Activated T-helper 2 cell treated with anti-CD3 and anti-CD28 coated beads, Interferon-gamma antibody, Interleukin-2, Interleukin-4, amounts not matched to agents 10 μg/mL and 5 μg/mL and 100 μg/mL, durations not matched to agents 14 hours and 24 hours and 36 hours (primary cell): ENCODE results near the gene DST. TPM values are rescaled to one million over a fixed set of nuclear protein-coding genes. Genes with fewer than 3 reads are reported as not detected.

Source experiments
- DNase-seq: peaks from one replicate; pipeline ENCODE4 v3.0.0; 2021; ENCODE audit warnings: low spot score
- H3K27ac Mint-ChIP-seq: one replicate; pipeline ENCODE4 v1.8.0; 2021; ENCODE audit warnings: mixed read lengths
- H3K27me3 Mint-ChIP-seq: one replicate; pipeline ENCODE4 v1.8.0; 2021; ENCODE audit warnings: low read depth, mixed read lengths
- H3K36me3 Mint-ChIP-seq: one replicate; pipeline ENCODE4 v1.8.0; 2021; ENCODE audit warnings: low read depth, mixed read lengths
- H3K4me1 Mint-ChIP-seq: one replicate; pipeline ENCODE4 v1.8.0; 2021; ENCODE audit warnings: low read depth, mixed read lengths
- H3K4me3 Mint-ChIP-seq: one replicate; pipeline ENCODE4 v1.8.0; 2021; ENCODE audit warnings: low read depth, mild to moderate bottlenecking, moderate library complexity, mixed read lengths
- H3K9me3 Mint-ChIP-seq: one replicate; pipeline ENCODE4 v1.8.0; 2021; ENCODE audit warnings: mixed read lengths
- intact Hi-C: fragments of 100-400 bp; cut with micrococcal nuclease; formaldehyde crosslinking; loops from one replicate; pipeline ENCODE4 v1.15.1; 2023
- total RNA-seq: library from RNA; stranded (reverse); gene quantifications from 2 replicates; pipeline ENCODE4 v1.2.3, GENCODE V29; 2022

DST gene
- total RNA-seq, 1 donor from 2014 or later, result 7.2 TPM

- no peaks in the 10 kb centered on the region for H3K36me3 Mint-ChIP-seq
- H3K9me3 Mint-ChIP-seq, result no peaks in the 10 kb centered on the region
- no peak for DNase-seq
- no peaks in the 10 kb centered on the region for H3K27me3 Mint-ChIP-seq
- no peak overlapping the region for H3K4me3 Mint-ChIP-seq
- H3K27ac Mint-ChIP-seq, result no peak overlapping the region
- intact Hi-C loops, result no loop called here
- H3K4me1 Mint-ChIP-seq, result no peaks in the 10 kb centered on the region
These were observed 211.8 kb downstream of the DST start for GRCh38 chr6:56430629-56431600.

- Mint-ChIP-seq H3K4me3 (no peak overlapping the region), H3K27ac (no peak overlapping the region), H3K9me3 (no peaks in the 10 kb centered on the region), H3K36me3 (no peaks in the 10 kb centered on the region), H3K4me1 (no peaks in the 10 kb centered on the region), H3K27me3 (peaks cover 3% of the 10 kb centered on the region)
- intact Hi-C loops, result no loop called here
- DNase-seq, result no peak
These were observed 218.1 kb downstream of the DST start for GRCh38 chr6:56424542-56425083.

- no peak for DNase-seq
- Mint-ChIP-seq H3K27ac (no peak overlapping the region), H3K36me3 (no peaks in the 10 kb centered on the region), H3K4me1 (no peaks in the 10 kb centered on the region), H3K4me3 (no peak overlapping the region), H3K9me3 (no peaks in the 10 kb centered on the region), H3K27me3 (peaks cover 3% of the 10 kb centered on the region)
- intact Hi-C loops, result no loop called here
These were observed 218.6 kb downstream of the DST start for GRCh38 chr6:56424064-56424463.

GRCh38 chr6:56420296-56420695, 222.4 kb downstream of the DST start:
- no peak overlapping the region for H3K27ac Mint-ChIP-seq
- H3K36me3 Mint-ChIP-seq, result no peaks in the 10 kb centered on the region
- H3K27me3 Mint-ChIP-seq, result peaks cover 3% of the 10 kb centered on the region
- no peak for DNase-seq
- no peak overlapping the region for H3K4me3 Mint-ChIP-seq
- no peaks in the 10 kb centered on the region for H3K9me3 Mint-ChIP-seq
- intact Hi-C loops, result no loop called here
- no peaks in the 10 kb centered on the region for H3K4me1 Mint-ChIP-seq

GRCh38 chr6:56419191-56419590, 223.5 kb downstream of the DST start:
- no peak overlapping the region for H3K27ac Mint-ChIP-seq
- no peaks in the 10 kb centered on the region for H3K36me3 Mint-ChIP-seq
- DNase-seq, result no peak
- peaks cover 1% of the 10 kb centered on the region for H3K27me3 Mint-ChIP-seq
- intact Hi-C loops, result no loop called here
- H3K9me3 Mint-ChIP-seq, result no peaks in the 10 kb centered on the region
- no peaks in the 10 kb centered on the region for H3K4me1 Mint-ChIP-seq
- H3K4me3 Mint-ChIP-seq, result no peak overlapping the region

- Mint-ChIP-seq H3K4me1 (no peaks in the 10 kb centered on the region), H3K9me3 (no peaks in the 10 kb centered on the region), H3K27me3 (peaks cover 1% of the 10 kb centered on the region), H3K27ac (no peak overlapping the region), H3K4me3 (no peak overlapping the region), H3K36me3 (no peaks in the 10 kb centered on the region)
- intact Hi-C loops, result no loop called here
- no peak for DNase-seq
These were observed 224.9 kb downstream of the DST start for GRCh38 chr6:56417823-56418222.

- Mint-ChIP-seq H3K27me3 (peaks cover under 1% of the 10 kb centered on the region), H3K4me3 (no peak overlapping the region), H3K4me1 (no peaks in the 10 kb centered on the region), H3K27ac (no peak overlapping the region), H3K36me3 (no peaks in the 10 kb centered on the region), H3K9me3 (no peaks in the 10 kb centered on the region)
- intact Hi-C loops, result no loop called here
- DNase-seq, result no peak
These were observed 226.4 kb downstream of the DST start for GRCh38 chr6:56416247-56416646.

- intact Hi-C loops, result no loop called here
- no peaks in the 10 kb centered on the region for H3K9me3 Mint-ChIP-seq
- DNase-seq, result no peak
- no peak overlapping the region for H3K4me3 Mint-ChIP-seq
- H3K4me1 Mint-ChIP-seq, result no peaks in the 10 kb centered on the region
- peaks cover 5% of the 10 kb centered on the region for H3K27me3 Mint-ChIP-seq
- no peaks in the 10 kb centered on the region for H3K36me3 Mint-ChIP-seq
- no peak overlapping the region for H3K27ac Mint-ChIP-seq
These were observed 233.7 kb downstream of the DST start for GRCh38 chr6:56408976-56409375.
